GM19238 (cell line): Measurements from ENCODE around the gene LKAAEAR1.
A peak's percentile ranks its signal among the peaks of the same experiment; 100 is the strongest.

Experiments
- DNase-seq: peaks from one replicate; pipeline ENCODE4 v3.0.0; 2011; ENCODE audit warnings: low spot score; ENCODE audit not compliant: insufficient read length

Gene LKAAEAR1

DNA sequence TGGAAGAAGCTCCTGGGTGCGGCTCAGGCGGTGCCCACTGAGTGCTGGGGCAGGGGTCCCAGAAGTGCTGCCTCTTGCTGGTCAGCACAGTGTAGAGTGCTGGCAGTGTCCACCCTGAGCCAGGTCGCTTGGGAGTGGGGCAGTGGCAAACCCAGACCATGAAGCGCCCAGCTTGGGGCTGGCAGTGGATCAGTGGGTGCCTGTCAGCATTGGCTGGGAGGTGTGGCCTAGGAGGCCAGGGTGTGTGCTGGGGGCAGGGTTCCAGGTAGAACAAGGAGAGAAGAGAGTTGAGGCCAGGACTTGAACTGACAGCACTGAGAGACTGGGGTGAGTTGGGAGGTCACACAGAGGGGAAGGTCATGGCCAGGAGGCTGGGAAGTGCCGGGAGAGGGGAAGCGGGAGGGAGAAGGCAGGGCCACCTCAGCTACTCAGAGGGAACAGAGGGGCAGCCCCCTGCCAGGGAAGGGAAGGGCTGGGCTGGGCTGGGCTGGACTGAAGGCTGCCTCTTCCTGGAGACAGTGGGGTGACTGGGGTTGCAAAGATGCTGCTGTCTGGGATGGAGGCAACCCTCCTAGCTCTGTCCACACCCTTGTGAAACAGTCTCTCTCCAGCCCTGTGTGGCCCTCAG, 17.1 kb downstream of the LKAAEAR1 start:
- no peak for DNase-seq

- DNase-seq: peak; percentile 80
Observed at GRCh38 chr20:64065974-64066343, 18.2 kb downstream of the LKAAEAR1 start.

DNA sequence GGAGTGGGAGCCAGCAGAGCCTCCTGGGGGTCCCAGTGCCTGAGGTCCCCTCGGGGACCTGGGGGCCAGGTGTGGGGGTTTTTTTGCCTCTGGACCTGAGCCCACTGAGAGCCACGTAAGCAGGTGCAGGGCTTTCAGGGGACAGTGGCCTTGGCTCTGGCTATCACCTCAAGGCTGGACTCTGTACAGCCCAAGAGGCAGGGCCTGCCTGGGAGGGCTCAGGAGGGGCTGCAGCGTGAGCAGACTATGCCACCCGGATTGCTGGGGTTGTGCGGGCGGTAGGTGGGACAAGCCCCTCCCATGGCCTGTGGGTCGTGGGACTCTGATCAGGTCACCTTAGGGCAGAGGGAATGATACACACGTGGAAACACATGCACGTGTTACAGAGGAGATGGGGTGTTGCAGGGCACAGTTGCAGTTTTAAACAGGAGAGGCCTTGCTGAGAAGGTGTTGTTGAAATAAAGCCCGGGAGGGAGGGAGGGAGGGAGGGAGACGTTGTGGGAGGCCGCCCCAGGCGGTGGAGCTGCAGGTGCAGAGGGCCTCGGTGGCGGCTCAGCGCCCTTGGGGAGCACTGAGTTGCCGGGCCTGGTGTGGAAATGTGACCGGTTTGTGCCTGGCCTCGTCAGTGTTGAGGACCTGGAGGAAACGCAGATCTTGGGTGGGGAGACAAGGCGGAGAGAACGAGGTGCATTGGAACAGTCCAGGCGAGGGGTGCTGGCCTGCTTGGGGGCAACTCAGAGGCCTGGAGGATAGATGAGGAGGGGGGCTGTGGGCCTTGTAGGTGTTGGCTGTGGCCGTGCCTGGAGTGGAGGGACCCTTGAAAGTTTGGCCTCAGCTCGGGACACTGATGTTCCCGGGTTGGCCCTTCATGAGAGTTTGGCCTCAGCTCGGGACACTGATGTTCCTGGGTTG, 18.9 kb downstream of the LKAAEAR1 start:
- no peak for DNase-seq

GRCh38 chr20:64064145-64064698, 20.0 kb downstream of the LKAAEAR1 start:
- no peak for DNase-seq

DNA sequence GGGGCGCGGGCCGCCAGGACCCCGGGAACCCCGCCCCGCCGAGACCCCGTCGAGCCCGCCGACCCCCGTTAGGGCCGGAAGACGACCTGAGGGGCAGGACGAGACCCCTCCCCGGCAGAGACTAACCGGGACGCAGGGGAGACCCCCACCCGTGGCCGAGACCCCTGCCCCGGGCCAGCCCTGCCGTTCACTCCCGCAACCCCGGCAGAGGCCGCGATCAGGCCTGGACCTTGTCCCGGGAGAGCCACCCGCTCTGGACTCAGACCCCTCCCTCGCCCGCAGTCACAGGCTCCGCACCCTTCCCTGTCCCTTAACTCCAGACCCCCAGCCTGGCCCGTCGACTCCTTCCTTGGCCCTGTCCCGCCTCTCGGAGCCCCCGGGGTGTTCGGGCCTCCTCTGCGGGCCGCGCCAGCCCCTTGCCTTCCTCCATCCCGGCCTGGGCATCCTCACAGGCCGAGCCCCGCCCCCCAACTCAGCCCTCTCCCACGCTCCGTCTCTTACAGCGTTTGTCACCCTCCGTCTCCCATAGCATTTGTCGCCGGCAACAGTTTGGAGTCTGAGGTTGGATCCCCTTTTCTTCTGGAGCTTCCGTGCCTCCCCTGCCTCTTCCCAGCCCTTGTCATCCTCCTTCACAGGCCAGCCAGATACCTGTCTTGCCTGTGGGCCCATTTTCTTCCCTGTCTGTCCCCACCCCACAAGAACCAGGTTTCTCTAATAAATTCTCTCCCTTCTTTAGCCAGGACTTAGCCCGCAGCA, 20.6 kb downstream of the LKAAEAR1 start:
- DNase-seq: no peak

DNA sequence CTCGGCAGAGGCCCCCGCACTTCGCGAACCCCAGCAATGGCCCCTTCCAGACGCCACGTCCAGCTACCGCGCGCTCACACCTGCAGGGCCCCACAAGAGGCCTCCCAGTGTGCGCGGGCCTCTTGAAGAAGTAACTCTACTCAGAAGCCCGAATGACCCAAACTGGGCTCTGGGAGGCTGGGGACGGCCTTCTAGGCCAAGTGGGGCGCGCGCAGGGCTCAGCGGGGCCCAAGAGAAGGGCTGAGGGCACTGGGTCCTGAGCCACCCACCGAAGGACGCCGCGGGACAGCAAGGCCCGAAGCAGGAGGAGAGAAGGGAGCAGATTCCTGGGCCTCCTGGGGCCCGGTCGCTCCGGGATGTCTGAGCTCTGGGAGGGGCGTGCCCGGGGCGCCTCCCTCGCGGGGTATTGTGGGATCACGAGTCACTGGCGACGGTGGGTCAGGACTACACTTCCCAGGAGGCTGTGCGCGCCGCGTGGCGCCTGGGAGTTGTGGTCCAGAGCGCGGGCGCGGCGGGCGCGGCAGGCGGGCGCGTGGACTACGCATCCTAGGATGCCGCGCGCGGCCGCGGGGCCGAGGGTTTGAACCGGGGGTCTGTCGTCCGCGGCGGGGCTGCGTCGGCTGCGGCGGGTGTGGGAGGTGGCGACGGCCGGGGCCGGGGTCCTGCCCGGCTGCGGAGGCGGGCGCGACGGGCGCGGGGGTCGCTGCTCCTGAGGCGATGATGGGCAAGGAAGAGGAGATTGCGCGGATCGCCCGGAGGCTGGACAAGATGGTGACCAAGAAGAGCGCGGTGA, 21.4 kb downstream of the LKAAEAR1 start, which contains the start of gene TCEA2:
Gene TCEA2 (plus strand): TSS at position 603 of the 793 bp plus-strand sequence. CDS start 115 bp downstream, at position 718.
- DNase-seq: peak; percentile 99

- DNase-seq: no peak
Observed at GRCh38 chr20:64062276-64062595, 22.0 kb downstream of the LKAAEAR1 start.

GRCh38 chr20:64058536-64058935, 25.7 kb downstream of the LKAAEAR1 start:
- no peak for DNase-seq

DNA sequence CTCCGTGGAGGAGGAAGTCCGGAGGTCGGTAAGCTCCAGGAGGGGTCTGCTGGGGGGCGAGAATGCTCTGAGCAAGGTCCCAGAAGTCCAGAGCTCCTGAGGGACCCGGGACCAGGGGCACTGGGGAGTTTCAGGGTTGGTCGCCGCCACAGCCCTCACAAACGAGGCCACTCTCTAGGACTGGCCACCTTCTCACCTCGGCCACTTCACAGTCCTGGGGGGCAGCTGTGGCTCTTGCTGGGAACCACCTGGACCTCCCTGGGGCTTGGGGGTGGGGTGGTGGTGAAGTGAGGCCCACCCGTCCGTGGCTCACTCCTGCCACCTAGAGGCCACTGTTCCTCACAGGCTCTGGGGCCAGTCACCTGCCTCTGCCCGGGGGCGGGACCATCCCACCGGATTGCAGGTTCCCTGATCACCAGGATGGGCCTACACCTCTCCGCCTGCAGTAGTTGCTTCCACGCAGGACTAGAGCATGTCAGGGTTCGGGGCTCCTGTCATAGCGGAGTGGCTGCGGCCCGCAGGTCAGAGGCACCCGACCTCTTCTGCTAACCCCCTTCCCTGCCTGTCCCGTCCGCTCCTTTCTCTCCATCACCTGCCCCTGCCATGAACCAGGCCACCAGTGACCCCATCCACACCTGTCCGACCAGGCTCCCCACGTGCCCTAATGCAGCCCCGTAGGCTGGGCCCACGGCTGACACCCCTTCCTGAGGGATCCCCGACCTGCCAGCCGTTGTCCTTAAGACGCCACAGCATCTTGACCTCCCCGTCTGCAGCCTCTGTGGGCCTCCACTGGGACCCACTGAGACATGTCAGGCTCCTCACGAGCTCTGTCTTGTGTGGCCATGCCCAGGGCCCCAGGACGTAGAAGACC, 26.3 kb downstream of the LKAAEAR1 start:
- DNase-seq: peak; percentile 93

- no peak for DNase-seq
Observed at GRCh38 chr20:64056889-64057627, 27.1 kb downstream of the LKAAEAR1 start.

GRCh38 chr20:64056639-64056888, 27.6 kb downstream of the LKAAEAR1 start:
- DNase-seq: no peak

- no peak for DNase-seq
Observed at GRCh38 chr20:64055893-64056638, 28.1 kb downstream of the LKAAEAR1 start.

DNA sequence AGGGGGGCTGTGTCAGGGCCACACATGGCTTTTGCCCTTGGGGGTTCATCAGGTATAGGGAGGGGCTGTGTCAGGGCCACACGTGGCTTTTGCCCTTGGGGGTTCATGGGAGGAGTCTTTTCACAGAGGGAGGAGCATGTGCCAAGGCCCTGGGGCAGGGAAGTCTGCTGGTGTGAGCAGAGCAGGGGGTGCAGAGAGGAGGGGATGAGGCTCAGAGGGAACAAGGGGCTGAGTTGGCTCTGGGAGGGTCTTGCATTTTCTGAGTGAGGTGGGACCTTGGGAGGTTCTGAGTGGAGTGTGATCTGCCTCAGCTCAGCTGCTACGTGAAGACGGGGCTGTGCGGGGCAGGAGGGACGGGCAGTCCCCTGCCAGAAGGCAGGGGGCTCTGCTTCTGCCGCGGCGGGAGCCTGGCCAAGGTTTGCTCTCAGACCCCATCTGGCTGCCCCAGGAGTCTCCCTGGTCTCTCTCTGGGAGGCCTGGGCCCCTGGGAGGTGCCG, 28.8 kb downstream of the LKAAEAR1 start:
- no peak for DNase-seq

DNA sequence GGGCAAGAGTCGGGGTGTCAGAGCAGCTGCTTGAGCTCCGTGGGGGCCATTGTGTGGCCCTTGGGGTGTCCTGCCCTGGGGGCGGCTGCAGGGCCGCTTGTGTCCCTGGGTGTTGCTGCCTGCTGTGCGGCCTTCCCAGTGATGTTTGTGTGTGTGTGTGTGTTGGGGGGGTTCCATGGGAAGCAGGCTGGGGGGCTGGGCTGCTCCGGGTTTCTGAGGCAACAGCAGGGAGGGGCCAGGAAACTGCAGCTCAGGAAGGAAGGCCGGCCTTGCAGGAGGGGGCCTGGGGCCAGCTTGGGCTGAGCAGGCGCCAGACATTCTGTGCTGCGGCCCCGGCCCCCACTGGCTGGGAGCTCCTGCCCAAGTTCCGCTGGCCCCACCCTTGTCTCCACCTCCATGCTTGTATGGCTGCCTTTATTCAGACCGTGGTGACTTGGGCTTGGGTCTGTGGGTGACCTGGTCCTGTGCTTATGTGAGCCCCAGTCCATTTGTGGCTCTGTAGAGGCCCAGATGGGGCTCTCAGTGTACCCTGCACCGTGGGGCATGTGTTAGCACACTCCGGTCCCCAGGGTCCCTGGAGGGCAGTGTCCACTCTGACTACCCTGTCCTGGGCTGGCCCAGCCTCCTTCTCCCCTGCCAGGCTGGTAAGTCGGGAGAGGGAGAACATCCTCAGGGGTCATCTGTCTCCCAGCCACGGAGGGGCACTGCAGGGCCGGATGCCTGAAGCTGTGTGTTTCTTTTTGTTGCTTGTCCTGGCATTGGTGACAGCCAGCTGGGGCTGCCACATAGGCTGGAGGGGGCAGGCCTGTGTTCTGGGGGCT, 30.1 kb downstream of the LKAAEAR1 start:
- DNase-seq: no peak

DNA sequence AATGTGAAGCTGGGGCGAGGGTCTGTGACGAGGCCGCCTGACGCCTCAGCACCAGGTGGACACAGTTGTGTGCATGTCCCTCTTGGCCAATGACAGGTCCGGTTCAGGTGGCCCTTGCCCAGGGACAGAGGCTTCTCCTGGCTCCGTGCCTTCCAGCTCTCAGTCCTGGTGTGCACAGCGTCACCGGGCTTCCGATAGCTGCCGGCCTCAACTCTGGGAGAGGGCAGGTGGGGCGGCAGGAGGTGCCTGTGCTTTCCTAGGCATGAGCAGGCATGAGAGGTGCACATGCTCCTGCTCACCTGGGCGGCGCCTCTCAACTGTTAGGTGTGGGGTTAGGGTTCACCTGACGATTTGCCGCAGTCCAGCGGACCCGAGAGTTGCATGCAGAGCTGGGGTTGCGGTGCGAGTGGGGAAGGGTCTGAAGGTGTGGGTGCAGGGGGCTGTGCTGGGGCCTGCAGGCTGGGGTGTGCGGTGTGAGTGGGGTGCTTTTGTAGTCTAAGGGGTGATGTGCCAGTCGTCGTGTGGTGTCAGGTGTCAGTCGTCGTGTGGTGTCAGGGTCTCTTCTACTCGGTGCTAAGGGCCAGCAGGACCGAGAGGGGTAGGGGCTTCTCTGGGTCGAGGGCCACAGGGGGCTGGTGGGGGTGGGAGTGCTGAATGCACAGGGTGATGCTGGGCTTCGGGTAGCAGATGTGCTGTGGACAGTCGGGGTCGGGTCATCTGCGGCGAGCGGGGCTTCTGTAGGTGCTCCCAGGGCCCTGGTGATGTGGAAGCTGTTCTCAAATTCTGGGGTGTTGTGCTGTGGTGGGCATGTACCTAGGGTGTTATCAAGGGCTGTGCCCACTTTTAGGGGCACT, 31.0 kb downstream of the LKAAEAR1 start:
- DNase-seq: no peak

GRCh38 chr20:64052326-64052722, 31.9 kb downstream of the LKAAEAR1 start:
- DNase-seq: no peak
